ENCODE data around the gene C16orf74. TPM values are rescaled to one million over a fixed set of nuclear protein-coding genes. Genes with fewer than 3 reads are reported as not detected.

Gene C16orf74
- total RNA-seq, 4 donors from 2014 or later, result 5.4 to 13.0 (median 7.9) TPM

DNA sequence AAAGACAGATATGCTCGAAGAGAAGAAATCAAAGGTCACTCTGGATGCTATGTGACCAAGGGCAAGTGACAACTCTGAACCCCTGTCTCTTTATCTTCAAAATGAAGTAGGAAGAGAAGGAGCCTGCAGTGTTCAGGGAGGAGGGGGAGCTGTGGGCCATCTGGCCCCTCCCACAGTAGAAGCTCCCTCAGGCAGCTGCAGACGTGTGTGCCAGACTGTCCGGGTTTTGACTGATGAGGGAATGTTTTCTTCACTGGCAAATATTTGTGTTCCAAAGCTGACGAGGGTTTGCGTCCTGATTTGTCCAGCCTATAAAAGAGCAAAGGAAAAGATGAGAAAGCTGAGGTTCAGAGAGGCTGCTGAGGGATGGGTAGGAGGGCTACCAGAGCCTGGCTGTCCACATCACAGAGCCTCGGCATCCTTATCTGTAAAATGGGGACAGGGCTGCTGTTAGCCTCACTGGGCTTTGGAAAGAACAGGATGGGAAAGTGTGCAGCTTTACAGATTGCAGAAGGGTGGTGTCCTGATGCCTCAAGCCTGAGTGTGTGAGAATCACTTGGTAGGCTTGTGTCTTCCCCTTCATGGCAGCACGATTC is 60.3 kb downstream of the C16orf74 start:
- 39 to 49% methylated on average over 7 of the region's 7 CpGs for WGBS, 2 donors

DNA sequence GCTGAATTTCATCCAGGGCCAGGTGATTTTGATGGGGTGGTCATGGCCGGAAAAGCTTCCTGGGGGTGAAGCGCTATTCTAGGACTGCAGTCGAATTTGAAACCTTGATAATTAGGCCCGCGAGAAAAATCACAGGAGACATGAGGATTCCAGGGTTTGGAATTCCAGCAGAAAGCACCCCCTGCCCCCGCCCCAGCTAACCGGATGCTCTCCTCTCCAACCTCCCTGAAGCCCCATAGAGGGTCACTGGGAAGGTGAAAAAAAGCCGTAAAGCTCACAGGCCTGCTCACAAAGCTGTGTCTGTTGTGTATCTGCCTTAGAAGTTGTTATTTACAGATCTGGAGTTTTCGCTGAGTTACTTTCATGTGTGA is 61.0 kb downstream of the C16orf74 start:
- intact Hi-C loops (cut with DNase I; ENCODE audit: low total_unique reads), result no loop called here
- 68 to 75% methylated on average over 9 of the region's 9 CpGs for WGBS, 2 donors
- no peak overlapping the region for H3K4me3 ChIP-seq (ENCODE audit: low read depth, poor library complexity, severe bottlenecking)
- DNase-seq (ENCODE audit: low spot score in 2 of 2), result no peak
- TF ChIP-seq POLR2A (IDR thresholded peaks at IDR 0.05), result no peak
- TF ChIP-seq, protein P1, sequence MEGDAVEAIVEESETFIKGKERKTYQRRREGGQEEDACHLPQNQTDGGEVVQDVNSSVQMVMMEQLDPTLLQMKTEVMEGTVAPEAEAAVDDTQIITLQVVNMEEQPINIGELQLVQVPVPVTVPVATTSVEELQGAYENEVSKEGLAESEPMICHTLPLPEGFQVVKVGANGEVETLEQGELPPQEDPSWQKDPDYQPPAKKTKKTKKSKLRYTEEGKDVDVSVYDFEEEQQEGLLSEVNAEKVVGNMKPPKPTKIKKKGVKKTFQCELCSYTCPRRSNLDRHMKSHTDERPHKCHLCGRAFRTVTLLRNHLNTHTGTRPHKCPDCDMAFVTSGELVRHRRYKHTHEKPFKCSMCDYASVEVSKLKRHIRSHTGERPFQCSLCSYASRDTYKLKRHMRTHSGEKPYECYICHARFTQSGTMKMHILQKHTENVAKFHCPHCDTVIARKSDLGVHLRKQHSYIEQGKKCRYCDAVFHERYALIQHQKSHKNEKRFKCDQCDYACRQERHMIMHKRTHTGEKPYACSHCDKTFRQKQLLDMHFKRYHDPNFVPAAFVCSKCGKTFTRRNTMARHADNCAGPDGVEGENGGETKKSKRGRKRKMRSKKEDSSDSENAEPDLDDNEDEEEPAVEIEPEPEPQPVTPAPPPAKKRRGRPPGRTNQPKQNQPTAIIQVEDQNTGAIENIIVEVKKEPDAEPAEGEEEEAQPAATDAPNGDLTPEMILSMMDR (IDR thresholded peaks at IDR 0.05), result no peak

More for the DNA sequence above, 60.3 kb downstream of the C16orf74 start:
- no peak for DNase-seq (ENCODE audit: low spot score in 2 of 2)
- no peak for TF ChIP-seq POLR2A (IDR thresholded peaks at IDR 0.05)
- TF ChIP-seq, protein P1 (IDR thresholded peaks at IDR 0.05), result no peak
- intact Hi-C loops (cut with DNase I; ENCODE audit: low total_unique reads), result no loop called here
- no peak overlapping the region for H3K4me3 ChIP-seq (ENCODE audit: low read depth, poor library complexity, severe bottlenecking)

DNA sequence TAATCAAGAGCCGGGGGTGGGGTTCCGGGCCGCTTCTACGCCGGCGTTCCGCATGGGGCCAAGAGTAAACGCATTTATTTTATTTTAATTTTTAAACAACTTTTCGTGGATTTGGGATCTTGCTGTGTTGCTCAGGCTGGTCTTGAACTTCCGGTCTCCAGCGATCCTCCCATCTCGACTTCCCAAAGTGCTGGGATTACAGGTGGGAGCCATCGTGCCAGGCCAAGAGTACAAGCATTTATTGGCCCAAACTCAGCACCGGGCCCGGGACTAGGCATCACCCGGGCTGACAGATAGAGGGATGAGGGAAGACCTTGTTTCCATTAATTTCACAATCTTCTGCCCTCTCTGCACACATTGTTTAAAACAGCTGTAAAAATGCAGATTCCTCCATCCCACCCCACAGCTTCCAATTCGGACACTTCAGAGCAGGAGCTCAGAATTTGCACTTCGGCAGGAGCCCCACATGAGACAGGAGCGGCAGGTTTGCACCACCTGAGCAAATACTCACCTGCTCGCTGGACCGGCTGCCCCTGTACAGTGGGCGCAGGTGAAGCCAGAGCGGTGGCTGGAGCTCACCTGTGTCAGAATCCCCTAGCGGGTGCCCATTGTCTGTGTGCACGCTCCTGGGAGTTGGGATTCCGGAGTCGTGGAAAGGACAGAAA is 61.5 kb downstream of the C16orf74 start:
- H3K4me3 ChIP-seq (ENCODE audit: low read depth, poor library complexity, severe bottlenecking), result no peak overlapping the region
- intact Hi-C loops (cut with DNase I; ENCODE audit: low total_unique reads), result no loop called here
- 40 to 42% methylated on average over 27 of the region's 27 CpGs for WGBS, 2 donors
- no peak for DNase-seq (ENCODE audit: low spot score in 2 of 2)
- TF ChIP-seq, protein P1 (IDR thresholded peaks at IDR 0.05), result no peak
- TF ChIP-seq POLR2A (IDR thresholded peaks at IDR 0.05), result no peak

DNA sequence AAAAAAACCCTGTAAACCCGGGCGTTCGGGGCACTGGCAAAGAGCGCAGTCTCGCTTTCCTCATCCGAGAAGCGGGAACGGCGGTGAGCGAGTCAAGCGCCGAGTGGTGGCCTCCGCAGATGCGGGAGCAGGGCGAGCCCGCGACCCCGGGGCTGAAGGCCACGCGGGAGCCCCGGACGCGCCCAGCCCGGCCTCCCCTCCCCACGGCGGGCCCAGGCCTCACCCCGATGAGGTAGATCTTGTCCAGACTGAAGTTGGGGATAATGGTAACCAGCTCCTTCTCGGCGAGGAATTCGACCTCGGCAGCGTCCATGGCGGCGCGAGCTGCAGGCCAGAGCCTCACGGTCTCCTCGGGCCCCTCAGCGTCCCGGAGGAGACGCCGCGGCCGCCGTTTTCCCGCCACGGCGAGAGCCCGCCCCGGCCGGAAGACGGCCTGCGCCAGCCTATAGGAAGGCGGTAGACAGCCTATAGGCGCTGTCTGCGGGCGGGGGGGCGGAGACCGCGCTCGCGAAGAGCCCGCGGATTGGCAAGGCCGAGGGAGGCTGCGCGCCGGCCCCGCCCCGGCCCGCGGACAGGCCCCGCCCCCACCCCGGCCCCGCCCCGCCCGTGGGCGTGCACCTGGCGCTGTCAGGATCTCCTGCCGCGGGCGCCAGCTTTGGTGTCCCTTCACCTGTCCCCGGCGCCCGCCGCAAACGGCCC is 62.2 kb downstream of the C16orf74 start, which contains the start of gene GINS2:
Gene GINS2 (minus strand): TSS at position 369 of the 699 bp plus-strand sequence. CDS start 56 bp downstream, at position 313.
- intact Hi-C loops (cut with DNase I; ENCODE audit: low total_unique reads), result no loop called here
- peak within 1 kb of the TSS; percentile 35 for H3K4me3 ChIP-seq (ENCODE audit: low read depth, poor library complexity, severe bottlenecking)
- 1 to 2% methylated on average over 14 to 38 of the region's 86 CpGs for WGBS, 2 donors
- TF ChIP-seq, protein P1 (IDR thresholded peaks at IDR 0.05), result no peak
- no peak for TF ChIP-seq POLR2A (IDR thresholded peaks at IDR 0.05)
- peak; percentile 81 to 96 for DNase-seq (ENCODE audit: low spot score in 2 of 2)

DNA sequence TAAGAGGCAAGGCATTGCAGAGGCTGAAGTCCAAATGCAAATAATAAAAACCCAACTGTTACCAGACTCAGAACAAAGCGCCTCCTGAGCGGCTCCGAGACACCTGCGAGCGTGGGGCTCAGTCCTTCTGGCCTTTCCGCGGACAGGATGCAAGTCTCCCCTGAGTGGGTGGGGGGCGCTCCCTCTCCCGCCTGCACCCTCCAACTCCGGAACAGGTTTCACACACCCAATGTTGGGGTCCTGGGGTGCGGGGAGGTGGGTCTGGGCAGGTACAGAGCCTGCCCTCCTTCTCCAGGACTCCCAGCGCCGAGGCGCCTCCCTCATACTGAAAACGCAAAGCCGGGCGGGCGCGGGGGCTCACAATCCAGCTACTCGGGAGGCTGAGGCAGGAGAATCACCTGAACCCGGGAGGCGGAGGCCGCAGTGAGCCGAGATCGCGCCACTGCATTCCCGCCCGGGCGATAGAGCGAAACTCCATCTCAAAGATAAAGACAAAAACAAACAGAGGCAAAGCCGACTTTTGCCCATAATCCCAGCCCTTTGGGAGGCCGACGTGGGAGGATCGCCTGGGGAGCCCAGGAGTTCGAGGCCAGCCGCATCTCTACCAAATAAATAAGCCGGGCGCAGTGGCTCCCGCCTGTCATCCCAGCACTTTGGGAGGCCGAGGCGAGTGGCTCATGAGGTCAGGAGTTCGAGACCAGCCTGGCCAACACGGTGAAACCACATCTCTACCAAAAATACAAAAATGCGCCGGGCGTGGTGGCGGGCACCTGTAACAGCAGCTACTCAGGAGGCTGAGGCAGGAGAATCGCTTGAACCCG is 63.0 kb downstream of the C16orf74 start:
- 74 to 79% methylated on average over 49 of the region's 49 CpGs for WGBS, 2 donors
- no peak for DNase-seq (ENCODE audit: low spot score in 2 of 2)
- intact Hi-C loops (cut with DNase I; ENCODE audit: low total_unique reads), result no loop called here
- no peak for TF ChIP-seq POLR2A (IDR thresholded peaks at IDR 0.05)
- TF ChIP-seq, protein P1 (IDR thresholded peaks at IDR 0.05), result no peak
- H3K4me3 ChIP-seq (ENCODE audit: low read depth, poor library complexity, severe bottlenecking), result peak overlapping the region; percentile 35
